Caco-2 (cell line): Measurements from ENCODE around the gene PRKAR1B. TPM values are rescaled to one million over a fixed set of nuclear protein-coding genes. Genes with fewer than 3 reads are reported as not detected.

Experiments
- BruUV-seq: library from RNA; stranded (reverse); fragments of 400-500 nt; replicated peaks from 2 replicates; lab custom pipeline; 2021; lab: Mats Ljungman, UMichigan
- CTCF ChIA-PET: fragments of 300-600 bp; sonication (Branson Sonifier 250); formaldehyde crosslinking; loops from one replicate; lab custom pipeline; 2022; ENCODE audit warnings: antibody characterized with exemption; lab: Charles Lee
- POLR2A ChIA-PET: fragments of 300-600 bp; sonication (Branson Sonifier 250); formaldehyde crosslinking; loops from one replicate; lab custom pipeline; 2022; ENCODE audit warnings: antibody characterized with exemption; lab: Charles Lee
- DNase-seq, 2 experiments: peaks; one replicate each; pipeline versions ENCODE4 v3.0.0 to v3.0.0-alpha.2; 2020 to 2022
- H3K27me3 ChIP-seq: replicated peaks from 2 replicates; pipeline ENCODE4 v1.6.0; 2011; ENCODE audit warnings: low read length; ENCODE audit not compliant: control insufficient read depth, insufficient read depth
- H3K36me3 ChIP-seq: 2 replicates; pipeline ENCODE4 v1.5.1; 2011; ENCODE audit warnings: low read length; ENCODE audit not compliant: control insufficient read depth, insufficient read depth
- H3K4me1 ChIP-seq: fragments of 250-450 bp; sonication (Bioruptor Pico); 2 replicates; pipeline ENCODE4 v1.5.1; 2020; ENCODE audit warnings: mild to moderate bottlenecking
- H3K4me3 ChIP-seq: 2 replicates; pipeline ENCODE4 v1.5.1; 2011; ENCODE audit warnings: low read depth, mild to moderate bottlenecking, control low read depth, low read length
- H3K9me3 ChIP-seq: fragments of 250-450 bp; sonication (Bioruptor Pico); 2 replicates; pipeline ENCODE4 v1.5.1; 2020; ENCODE audit warnings: mild to moderate bottlenecking, moderate library complexity
- H3K27ac Mint-ChIP-seq: one replicate; pipeline ENCODE4 v1.8.0; 2022; ENCODE audit warnings: mixed read lengths; ENCODE audit not compliant: unreplicated experiment
- H3K27me3 Mint-ChIP-seq: one replicate; pipeline ENCODE4 v1.8.0; 2022; ENCODE audit warnings: mixed read lengths; ENCODE audit not compliant: insufficient read depth, unreplicated experiment
- H3K36me3 Mint-ChIP-seq: one replicate; pipeline ENCODE4 v1.8.0; 2022; ENCODE audit warnings: mild to moderate bottlenecking, mixed read lengths; ENCODE audit not compliant: insufficient read depth, unreplicated experiment
- H3K4me1 Mint-ChIP-seq: one replicate; pipeline ENCODE4 v1.8.0; 2022; ENCODE audit warnings: low read depth, mixed read lengths; ENCODE audit not compliant: unreplicated experiment
- H3K4me3 Mint-ChIP-seq: one replicate; pipeline ENCODE4 v1.8.0; 2022; ENCODE audit warnings: mild to moderate bottlenecking, moderate library complexity, mixed read lengths; ENCODE audit not compliant: unreplicated experiment
- H3K9me3 Mint-ChIP-seq: one replicate; pipeline ENCODE4 v1.8.0; 2022; ENCODE audit warnings: mixed read lengths; ENCODE audit not compliant: unreplicated experiment
- CTCF ChIP-seq, 2 experiments: fragments of 200-600 bp in 1 of 2; IDR thresholded peaks; 1 replicate in 1 of 2; 2 replicates in 1 of 2; pipeline versions ENCODE4 v1.5.1 to v1.8.0; 2011 to 2022; ENCODE audit warnings: antibody characterized with exemption in 1 of 2, control low read depth in 1 of 2, inconsistent platforms in 1 of 2, low read depth in 1 of 2, low read length in 1 of 2, mild to moderate bottlenecking in 1 of 2, moderate library complexity in 1 of 2; ENCODE audit not compliant: insufficient read depth in 1 of 2, severe bottlenecking in 1 of 2, unreplicated experiment in 1 of 2
- intact Hi-C: fragments of 100-400 bp; cut with micrococcal nuclease; formaldehyde crosslinking; loops from one replicate; pipeline ENCODE4 v1.10.0; 2022; ENCODE audit not compliant: unreplicated experiment
- total RNA-seq: library from RNA; stranded (reverse); gene quantifications from 2 replicates; pipeline ENCODE4 v1.2.3, GENCODE V29; 2022

The PRKAR1B gene
- total RNA-seq, 1 experiment from 2014 or later = 56.6 TPM

- no peaks in the 10 kb centered on the region for H3K9me3 Mint-ChIP-seq
- no peaks in the 10 kb centered on the region for H3K9me3 ChIP-seq
- H3K4me1 Mint-ChIP-seq = no peaks in the 10 kb centered on the region
- H3K27me3 Mint-ChIP-seq = no peaks in the 10 kb centered on the region
- no peaks in the 10 kb centered on the region; the same call in 1 of the 2 replicates for H3K36me3 ChIP-seq
- no peaks in the 10 kb centered on the region for H3K4me1 ChIP-seq
- POLR2A ChIA-PET = no interaction called here
- peaks cover 25% of the 10 kb centered on the region for H3K36me3 Mint-ChIP-seq
- H3K27ac Mint-ChIP-seq = no peak overlapping the region
- CTCF ChIA-PET = no interaction called here
- intact Hi-C loops = no loop called here
- no peak for DNase-seq
- H3K4me3 ChIP-seq = no peak overlapping the region
- H3K4me3 Mint-ChIP-seq = no peak overlapping the region
- no peaks in the 10 kb centered on the region for H3K27me3 ChIP-seq
- BruUV-seq = no TSS peak
- TF ChIP-seq CTCF (IDR thresholded peaks at IDR 0.05; ENCODE audit: insufficient read depth in 1 of 2, low read depth in 1 of 2, low read length in 1 of 2, severe bottlenecking in 1 of 2, unreplicated experiment in 1 of 2) = no peak
Observed at GRCh38 chr7:572416-573268, 154.4 kb downstream of the PRKAR1B start.

- Mint-ChIP-seq H3K9me3 (no peaks in the 10 kb centered on the region), H3K27me3 (no peaks in the 10 kb centered on the region)
Observed at GRCh38 chr7:571718-572415, 155.2 kb downstream of the PRKAR1B start.

More at GRCh38 chr7:571718-572415, 155.2 kb downstream of the PRKAR1B start:
- no peak overlapping the region for H3K27ac Mint-ChIP-seq
- no peak for DNase-seq
- ChIA-PET CTCF (no interaction called here), POLR2A (no interaction called here)
- intact Hi-C loops = no loop called here
- peaks cover 19% of the 10 kb centered on the region for H3K36me3 Mint-ChIP-seq
- no peak for TF ChIP-seq CTCF (IDR thresholded peaks at IDR 0.05; ENCODE audit: insufficient read depth in 1 of 2, low read depth in 1 of 2, low read length in 1 of 2, severe bottlenecking in 1 of 2, unreplicated experiment in 1 of 2)
- no peaks in the 10 kb centered on the region for H3K9me3 ChIP-seq
- no peaks in the 10 kb centered on the region for H3K4me1 Mint-ChIP-seq
- no TSS peak for BruUV-seq
- H3K27me3 ChIP-seq = no peaks in the 10 kb centered on the region
- no peak overlapping the region for H3K4me3 ChIP-seq
- H3K36me3 ChIP-seq = no peaks in the 10 kb centered on the region; the same call in 1 of the 2 replicates
- no peaks in the 10 kb centered on the region for H3K4me1 ChIP-seq
- H3K4me3 Mint-ChIP-seq = no peak overlapping the region
